Measurements from ENCODE around the gene USP36.

DNA sequence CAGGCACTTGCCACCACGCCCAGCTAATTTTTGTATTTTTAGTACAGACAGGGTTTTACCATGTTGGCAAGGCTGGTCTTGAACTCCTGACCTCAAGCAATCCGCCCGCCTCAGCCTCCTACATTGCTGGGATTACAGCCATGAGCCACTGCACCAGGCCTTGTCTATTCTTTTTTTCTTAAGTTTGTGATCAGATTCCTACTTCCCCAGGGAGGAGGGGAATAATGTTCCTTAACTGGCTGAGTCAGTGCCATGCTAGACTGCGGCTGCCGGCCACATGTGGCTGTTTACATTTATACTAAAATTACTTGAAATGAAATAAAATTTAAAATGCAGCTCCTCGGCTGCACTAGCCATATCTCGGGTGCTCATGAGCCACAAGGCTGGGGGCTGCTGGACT, 27.8 kb upstream of the USP36 start:
- TF ChIP-seq POLR2A (IDR thresholded peaks at IDR 0.05; ENCODE audit: low read length) (no peak), GATA1 (IDR thresholded peaks at IDR 0.05; ENCODE audit: low read depth, low read length) (no peak)

All from erythroblast (primary cell).